DND-41 (cell line): Measurements from ENCODE around the gene NRXN2.

Experiments
- CTCF ChIP-seq: IDR thresholded peaks from 2 replicates; pipeline ENCODE4 v1.5.1; 2012; ENCODE audit warnings: borderline replicate concordance, low read length, moderate library complexity, mild to moderate bottlenecking; ENCODE audit not compliant: poor library complexity, severe bottlenecking; ENCODE audit errors: extremely low read depth
- EZH2 ChIP-seq: IDR thresholded peaks from 3 replicates; pipeline ENCODE4 v1.6.1; 2012; ENCODE audit warnings: borderline replicate concordance, low read depth, mild to moderate bottlenecking, moderate library complexity, low read length, inconsistent platforms; ENCODE audit not compliant: severe bottlenecking

DNA sequence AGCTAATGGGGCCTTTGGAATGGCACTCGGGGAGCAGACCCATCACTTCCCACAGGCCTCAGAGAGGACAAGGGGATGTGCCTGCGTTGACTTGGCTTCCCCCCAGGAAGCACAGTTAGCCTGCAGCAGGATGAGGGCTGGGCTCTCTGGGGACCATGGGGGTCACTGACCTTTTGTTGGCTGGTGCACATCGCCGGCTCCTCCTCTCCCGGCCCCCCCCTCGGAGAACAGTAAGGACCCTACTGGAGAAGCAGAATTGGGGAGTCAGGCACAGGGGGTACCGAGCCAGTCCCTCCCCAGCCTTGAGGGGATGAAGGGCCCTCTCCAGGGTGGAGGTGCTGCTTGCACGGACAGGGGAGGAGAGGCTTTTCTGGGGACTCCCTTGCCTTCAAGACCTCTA, 32.8 kb downstream of the NRXN2 start:
- TF ChIP-seq EZH2 (no peak), CTCF (no peak)
